Measurements from ENCODE around the gene CD8B2.

- TF ChIP-seq CTCF (IDR thresholded peaks at IDR 0.05; ENCODE audit: low read length) (no peak), EZH2phosphoT487 (IDR thresholded peaks at IDR 0.05; ENCODE audit: low read length) (no peak), EZH2 (optimal IDR thresholded peaks at IDR 0.05; ENCODE audit: low read depth, low read length) (no peak)
These were observed 49.9 kb downstream of the CD8B2 start for GRCh38 chr2:106537047-106537446.

All from MM.1S (cell line).